Right lobe of liver (tissue), 4 donors: ENCODE results near the gene NFIA.

Source experiments
- POLR2A ChIP-seq: fragments of 450-650 bp; IDR thresholded peaks from one replicate; pipeline ENCODE4 v1.6.1; 2017; ENCODE audit warnings: antibody characterized with exemption, mild to moderate bottlenecking
- TF ChIP-seq, protein P1 (sequence below), 4 donors: fragments of 200-600 bp in 3 of 4; fragments of 450-650 bp in 1 of 4; IDR thresholded peaks; one replicate each; pipeline versions ENCODE4 v1.5.1 to v1.8.0; 2016 to 2022; ENCODE audit warnings: antibody characterized with exemption in 4 of 4, mild to moderate bottlenecking in 2 of 4
- donor health status: DM: no; HTN: no; CAD: no.
- donor health status: DM: no; HTN: no; CAD: no.
- donor health status: DM: no; HTN: yes; CAD: no.

GRCh38 chr1:61332196-61332753 lies 249.9 kb downstream of the NFIA start:
- TF ChIP-seq, protein P1, sequence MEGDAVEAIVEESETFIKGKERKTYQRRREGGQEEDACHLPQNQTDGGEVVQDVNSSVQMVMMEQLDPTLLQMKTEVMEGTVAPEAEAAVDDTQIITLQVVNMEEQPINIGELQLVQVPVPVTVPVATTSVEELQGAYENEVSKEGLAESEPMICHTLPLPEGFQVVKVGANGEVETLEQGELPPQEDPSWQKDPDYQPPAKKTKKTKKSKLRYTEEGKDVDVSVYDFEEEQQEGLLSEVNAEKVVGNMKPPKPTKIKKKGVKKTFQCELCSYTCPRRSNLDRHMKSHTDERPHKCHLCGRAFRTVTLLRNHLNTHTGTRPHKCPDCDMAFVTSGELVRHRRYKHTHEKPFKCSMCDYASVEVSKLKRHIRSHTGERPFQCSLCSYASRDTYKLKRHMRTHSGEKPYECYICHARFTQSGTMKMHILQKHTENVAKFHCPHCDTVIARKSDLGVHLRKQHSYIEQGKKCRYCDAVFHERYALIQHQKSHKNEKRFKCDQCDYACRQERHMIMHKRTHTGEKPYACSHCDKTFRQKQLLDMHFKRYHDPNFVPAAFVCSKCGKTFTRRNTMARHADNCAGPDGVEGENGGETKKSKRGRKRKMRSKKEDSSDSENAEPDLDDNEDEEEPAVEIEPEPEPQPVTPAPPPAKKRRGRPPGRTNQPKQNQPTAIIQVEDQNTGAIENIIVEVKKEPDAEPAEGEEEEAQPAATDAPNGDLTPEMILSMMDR (IDR thresholded peaks at IDR 0.05) = no peak
- TF ChIP-seq POLR2A = no peak
